ENCODE measurements around the gene RASAL2. TPM values are rescaled to one million over a fixed set of nuclear protein-coding genes. Genes with fewer than 3 reads are reported as not detected.

Gene RASAL2
- total and polyA plus RNA-seq, 2 of the 4 experiments (the other 2 are of a cell fraction): 13.1 to 20.6 TPM

- H3K27me3 ChIP-seq (ENCODE audit: control insufficient read depth, insufficient read depth, low read length): peaks cover 2% of the 10 kb centered on the region
- H3K36me3 ChIP-seq (ENCODE audit: control insufficient read depth, insufficient read depth, low read length): no peaks in the 10 kb centered on the region
- dilution Hi-C loops (cut with HindIII; ENCODE audit: low sequenced_read_pairs, unreplicated experiment) (no loop called here), in situ Hi-C loops (cut with MboI; ENCODE audit: low sequenced_read_pairs) (no loop called here), intact Hi-C loops (cut with micrococcal nuclease) (no loop called here)
- no peak overlapping the region for H2BK15ac ChIP-seq (ENCODE audit: low read depth, low read length)
- no peak for TF ChIP-seq POLR2A (IDR thresholded peaks at IDR 0.05; ENCODE audit: low read depth, low read length)
- TF ChIP-seq ELK1 (IDR thresholded peaks at IDR 0.05; ENCODE audit: borderline replicate concordance, low read depth, low read length): no peak
- TF ChIP-seq NFE2L2 (IDR thresholded peaks at IDR 0.05; ENCODE audit: low read depth, low read length): no peak
- TF ChIP-seq CHD1 (IDR thresholded peaks at IDR 0.05; ENCODE audit: low read depth, low read length): no peak
- no peak for TF ChIP-seq USF2 (IDR thresholded peaks at IDR 0.05; ENCODE audit: low read depth, low read length)
- TF ChIP-seq RFX5 (IDR thresholded peaks at IDR 0.05; ENCODE audit: low read depth, low read length): no peak
- TF ChIP-seq CTCF (conservative IDR thresholded peaks at IDR 0.05; ENCODE audit: low read depth, low read length): no peak
- no peak for TF ChIP-seq MXI1 (IDR thresholded peaks at IDR 0.05; ENCODE audit: borderline replicate concordance, low read depth, low read length)
- BruUV-seq (replicated peaks): no TSS peak
- no peaks in the 10 kb centered on the region for H3K4me1 ChIP-seq (ENCODE audit: control insufficient read depth, insufficient read depth, low read length)
- H3K23ac ChIP-seq (ENCODE audit: low read depth, low read length): no peak overlapping the region
- no peak overlapping the region for H3K56ac ChIP-seq (ENCODE audit: extremely low read depth, insufficient read depth, low read length)
- H4K20me1 ChIP-seq (ENCODE audit: insufficient read depth, low read length): no peaks in the 10 kb centered on the region
- no peak overlapping the region for H3K9ac ChIP-seq (ENCODE audit: low read depth, low read length)
- CTCF ChIA-PET: no interaction called here
- DNase-seq (no peak), ATAC-seq (ENCODE audit: low read depth) (no peak)
- no peak overlapping the region for H4K91ac ChIP-seq (ENCODE audit: insufficient read depth, low read depth, low read length)
- no peak overlapping the region for H2BK120ac ChIP-seq (ENCODE audit: low read depth, low read length)
- no peak overlapping the region for H3K27ac ChIP-seq (ENCODE audit: insufficient read depth, low read length)
- H2BK20ac ChIP-seq (ENCODE audit: low read depth, low read length): no peak overlapping the region
- no peak overlapping the region for H2BK5ac ChIP-seq (ENCODE audit: low read depth, low read length, poor library complexity, severe bottlenecking)
- H2AFZ ChIP-seq (replicated peaks; ENCODE audit: low read length, poor library complexity): no peak overlapping the region
- H3K14ac ChIP-seq (replicated peaks; ENCODE audit: low read depth, low read length): no peak overlapping the region
- H3K4me3 ChIP-seq (ENCODE audit: insufficient read depth, low read depth, low read length): no peak overlapping the region
- no peak overlapping the region for H3K18ac ChIP-seq (ENCODE audit: low read depth, low read length)
- no peaks in the 10 kb centered on the region for H3K79me1 ChIP-seq (ENCODE audit: low read depth in 1 of 2, low read length in 2 of 2)
- no peak overlapping the region for H3K4ac ChIP-seq (ENCODE audit: low read depth, low read length)
- no peak overlapping the region for H2AK9ac ChIP-seq (replicated peaks; ENCODE audit: low read depth, low read length, poor library complexity)
- no CpG with 5 or more reads among the region's 4 CpGs for WGBS, 2 experiments (ENCODE audit: extremely low coverage in 2 of 2, insufficient read length in 1 of 2)
- POLR2A ChIA-PET (ENCODE audit: unreplicated experiment): no interaction called here
- H2AK5ac ChIP-seq (ENCODE audit: low read depth, low read length): no peak overlapping the region
- H4K8ac ChIP-seq (ENCODE audit: low read depth in 2 of 2, low read length in 2 of 2): no peak overlapping the region
- no peaks in the 10 kb centered on the region for H3K9me1 ChIP-seq (ENCODE audit: insufficient read depth, low read length)
- H4K5ac ChIP-seq (ENCODE audit: low read depth, low read length): no peak overlapping the region
- H3K4me2 ChIP-seq (ENCODE audit: low read depth, low read length): no peak overlapping the region
- H3K9me3 ChIP-seq (ENCODE audit: control insufficient read depth, insufficient read depth, low read length): no peaks in the 10 kb centered on the region
These were observed 427.3 kb downstream of the RASAL2 start for GRCh38 chr1:178521241-178521640.
